T-helper 1 cell (primary cell): ENCODE results near the gene MAP3K15.

ENCODE experiments used
- DNase-seq, 5 donors: peaks; one replicate each; pipeline ENCODE4 v3.0.0-alpha.2; 2012 to 2020

The MAP3K15 gene

GRCh38 chrX:19343535-19344408 lies 171.5 kb downstream of the MAP3K15 start, which contains the start of gene PDHA1:
PDHA1 (plus strand) TSS chrX:19343927; CDS start chrX:19344038, 111 bp downstream.
- DNase-seq = peak; percentile 84 to 93 (median 88)

DNA sequence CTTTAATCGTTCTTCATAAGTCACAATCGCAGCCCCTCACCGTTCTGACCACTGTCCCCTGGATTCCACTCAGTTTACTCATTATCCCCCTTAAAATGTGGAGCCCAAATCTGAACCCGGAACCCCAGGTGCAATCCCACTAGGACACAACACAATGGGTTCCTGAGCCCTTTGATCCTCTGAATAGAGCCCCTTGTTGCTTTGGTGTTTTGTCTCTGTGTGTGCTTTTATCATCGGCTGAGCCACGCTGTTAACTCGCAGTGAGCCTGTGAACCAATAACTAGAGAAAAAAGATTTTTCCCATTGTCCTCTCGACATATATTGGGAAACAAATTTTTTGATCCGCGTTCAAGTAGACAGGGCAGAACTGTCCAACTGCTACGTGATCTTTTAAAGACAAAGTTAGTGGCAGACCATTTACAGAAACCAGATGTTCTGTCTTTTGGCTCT lies 172.2 kb downstream of the MAP3K15 start:
- DNase-seq = no peak

DNA sequence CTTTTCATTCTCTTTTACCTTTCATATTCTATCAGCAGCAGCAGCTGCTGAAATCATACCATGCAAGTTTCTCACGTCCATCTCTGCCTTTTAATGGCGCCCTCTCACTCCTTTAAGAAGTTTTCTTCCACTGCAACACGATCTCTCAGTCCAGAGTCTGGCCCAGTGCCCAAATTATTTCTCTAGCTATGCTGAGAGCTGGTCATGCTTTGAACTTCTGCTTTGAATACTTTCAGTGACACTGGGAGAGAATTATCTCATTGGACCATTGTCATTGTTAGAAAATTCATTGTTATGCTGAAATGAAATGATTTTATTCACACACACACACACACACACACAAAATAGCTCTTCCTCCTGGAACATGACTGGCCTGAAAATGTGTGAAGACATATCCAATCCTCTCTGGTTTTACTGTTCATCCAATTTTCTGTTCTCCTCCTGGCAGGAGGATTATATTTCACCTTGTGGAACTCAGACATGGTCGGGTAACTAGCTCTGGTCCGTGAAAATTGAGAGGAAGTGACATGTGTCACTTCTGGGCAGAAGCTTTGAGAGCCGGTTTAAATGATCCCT lies 172.9 kb downstream of the MAP3K15 start:
- no peak for DNase-seq

GRCh38 chrX:19334945-19335626 lies 180.2 kb downstream of the MAP3K15 start:
- DNase-seq = peak in 1 of 5 donors; percentile 52

- DNase-seq = no peak
These were observed 182.3 kb downstream of the MAP3K15 start for GRCh38 chrX:19332983-19333382.

- no peak for DNase-seq
These were observed 183.5 kb downstream of the MAP3K15 start for GRCh38 chrX:19331831-19332230.

DNA sequence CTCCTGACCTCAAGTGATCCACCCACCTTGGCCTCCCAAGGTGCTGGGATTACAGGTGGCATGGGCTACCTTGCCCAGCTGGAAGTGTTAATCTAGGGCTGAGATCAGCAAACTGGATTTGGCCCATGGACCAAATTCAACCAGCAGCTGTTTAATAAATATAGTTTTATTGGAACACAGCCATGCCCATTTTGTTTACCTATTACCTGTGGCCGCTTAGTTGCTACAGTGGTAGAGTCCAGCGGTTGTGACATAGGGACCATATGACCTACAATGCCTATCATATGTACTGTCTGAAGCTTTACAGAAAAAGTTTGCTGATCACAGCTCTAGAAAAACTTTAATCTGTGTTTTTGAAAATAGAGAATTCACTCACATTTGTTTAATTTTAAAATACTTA lies 188.7 kb downstream of the MAP3K15 start:
- no peak for DNase-seq
